H1 (cell line): ENCODE results near the gene ZNF667. TPM values are rescaled to one million over a fixed set of nuclear protein-coding genes. Genes with fewer than 3 reads are reported as not detected.

ENCODE experiments used
- ATF2 ChIP-seq: IDR thresholded peaks from 2 replicates; pipeline ENCODE4 v1.6.1; 2012; ENCODE audit warnings: low read length, inconsistent platforms
- polyA plus RNA-seq, 7 experiments: library from polyadenylated mRNA; depleted of rRNA in 3 of 7; stranded (reverse) in 5 of 7; unstranded in 2 of 7; fragments of >200 nt in 5 of 7; fragments of 200-250 nt in 2 of 7; gene quantifications; 1 replicate in 5 of 7; 2 replicates in 1 of 7; 4 replicates in 1 of 7; pipeline versions ENCODE4 v1.2.1 to v1.2.3, GENCODE V29; 2011 to 2013; ENCODE audit warnings: missing spikeins in 2 of 7, mixed read lengths in 2 of 7
- total RNA-seq: library from RNA; stranded (reverse); fragmentation: NEBNext Ultra II Directional; extraction: Animal tissue kit (Norgen Biotek cat#: 25700); gene quantifications from 2 replicates; pipeline ENCODE4 v1.2.1, GENCODE V29; 2021

Gene ZNF667
- total and polyA plus RNA-seq, 2 of the 8 experiments (the other 6 are each of a cell fraction or from before 2014, with no cell fraction given): 4.4 to 10.7 TPM

GRCh38 chr19:56504581-56504980 is 27.4 kb upstream of the ZNF667 start (continued):
- TF ChIP-seq ATF2: no peak
